Erythroblast (primary cell): ENCODE results near the gene TIMM50.

Experiments
- GATA1 ChIP-seq: IDR thresholded peaks from 2 replicates; pipeline ENCODE4 v1.6.1; 2011; ENCODE audit warnings: low read depth, mild to moderate bottlenecking, control low read depth, low read length, moderate library complexity
- POLR2A ChIP-seq: IDR thresholded peaks from 2 replicates; pipeline ENCODE4 v1.6.1; 2011; ENCODE audit warnings: mild to moderate bottlenecking, low read length

- TF ChIP-seq POLR2A (no peak), GATA1 (no peak)
Observed at GRCh38 chr19:39448271-39448670, 32.4 kb upstream of the TIMM50 start.
